Activated T-helper 17 cell treated with anti-CD3 and anti-CD28 coated beads, Interleukin-2, amount 50 U/mL, for 72 hours (primary cell): ENCODE data around the gene IL31. TPM values are rescaled to one million over a fixed set of nuclear protein-coding genes. Genes with fewer than 3 reads are reported as not detected.

ENCODE experiments used
- ATAC-seq: fragments of 150-1000 bp; cut with Tn5 transposase; replicated peaks from 2 replicates; pipeline ENCODE4 v1.10.0; 2021; ENCODE audit warnings: mild to moderate bottlenecking, moderate library complexity
- H3K27ac Mint-ChIP-seq: one replicate; pipeline ENCODE4 v1.8.0; 2022; ENCODE audit warnings: mixed read lengths
- H3K27me3 Mint-ChIP-seq: one replicate; pipeline ENCODE4 v1.8.0; 2022; ENCODE audit warnings: mixed read lengths
- H3K36me3 Mint-ChIP-seq: one replicate; pipeline ENCODE4 v1.8.0; 2022; ENCODE audit warnings: low read depth, mild to moderate bottlenecking, mixed read lengths
- H3K4me1 Mint-ChIP-seq: one replicate; pipeline ENCODE4 v1.8.0; 2022; ENCODE audit warnings: mixed read lengths
- H3K4me3 Mint-ChIP-seq: one replicate; pipeline ENCODE4 v1.8.0; 2022; ENCODE audit warnings: mild to moderate bottlenecking, mixed read lengths
- H3K9me3 Mint-ChIP-seq: one replicate; pipeline ENCODE4 v1.8.0; 2022; ENCODE audit warnings: mixed read lengths
- total RNA-seq, 2 donors: library from RNA; stranded (reverse); gene quantifications; one replicate each; pipeline ENCODE4 v1.2.3, GENCODE V29; 2022

The IL31 gene
- total RNA-seq, 2 donors from 2014 or later = not detected

DNA sequence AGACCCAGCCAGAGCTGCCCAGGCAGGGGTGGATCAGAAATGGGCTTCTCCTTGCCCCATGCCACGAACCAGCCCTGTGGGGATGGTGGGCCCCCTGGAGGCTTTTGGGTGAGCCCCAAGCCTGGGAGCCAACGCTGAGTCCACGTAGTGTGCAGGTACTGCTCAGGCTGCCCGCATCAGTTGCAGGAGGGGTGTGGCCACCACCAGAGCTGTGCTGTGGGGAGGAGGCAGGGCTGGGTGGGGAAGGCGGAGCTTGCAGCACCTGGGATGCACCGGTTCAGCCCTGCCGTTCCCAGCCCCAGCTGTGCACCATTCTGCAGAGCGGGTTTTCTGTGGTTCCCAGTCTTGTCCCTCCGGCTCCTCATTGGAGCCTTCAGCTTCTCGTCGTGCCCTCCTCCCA is 36.3 kb downstream of the IL31 start:
- Mint-ChIP-seq H3K36me3 (peaks cover 47% of the 10 kb centered on the region), H3K9me3 (no peaks in the 10 kb centered on the region), H3K4me3 (no peak overlapping the region), H3K27ac (no peak overlapping the region), H3K27me3 (no peaks in the 10 kb centered on the region), H3K4me1 (no peaks in the 10 kb centered on the region)
- no peak for ATAC-seq

DNA sequence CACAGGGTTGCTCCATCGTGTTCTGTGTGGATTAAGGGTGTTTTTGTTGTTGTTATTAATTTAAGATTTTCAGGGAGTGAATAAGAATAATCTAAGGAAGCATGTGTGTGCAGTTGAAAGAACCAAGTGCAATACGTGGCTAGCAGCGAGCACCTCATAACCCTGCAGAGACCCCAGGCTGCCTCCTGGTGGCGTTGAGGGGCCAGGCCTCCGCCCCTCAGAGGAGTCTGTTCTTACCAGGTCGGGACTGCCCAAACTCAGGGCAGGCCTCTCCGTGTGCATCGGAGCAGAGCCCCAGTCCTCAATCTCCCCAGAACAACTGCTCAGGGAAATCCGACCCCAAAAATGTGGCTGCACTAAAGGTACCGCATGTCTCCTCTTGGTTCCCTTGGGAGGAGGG is 36.8 kb downstream of the IL31 start:
- H3K27me3 Mint-ChIP-seq = no peaks in the 10 kb centered on the region
- no peak for ATAC-seq
- H3K27ac Mint-ChIP-seq = no peak overlapping the region
- H3K9me3 Mint-ChIP-seq = no peaks in the 10 kb centered on the region
- H3K36me3 Mint-ChIP-seq = peaks cover 51% of the 10 kb centered on the region
- H3K4me3 Mint-ChIP-seq = no peak overlapping the region
- no peaks in the 10 kb centered on the region for H3K4me1 Mint-ChIP-seq

DNA sequence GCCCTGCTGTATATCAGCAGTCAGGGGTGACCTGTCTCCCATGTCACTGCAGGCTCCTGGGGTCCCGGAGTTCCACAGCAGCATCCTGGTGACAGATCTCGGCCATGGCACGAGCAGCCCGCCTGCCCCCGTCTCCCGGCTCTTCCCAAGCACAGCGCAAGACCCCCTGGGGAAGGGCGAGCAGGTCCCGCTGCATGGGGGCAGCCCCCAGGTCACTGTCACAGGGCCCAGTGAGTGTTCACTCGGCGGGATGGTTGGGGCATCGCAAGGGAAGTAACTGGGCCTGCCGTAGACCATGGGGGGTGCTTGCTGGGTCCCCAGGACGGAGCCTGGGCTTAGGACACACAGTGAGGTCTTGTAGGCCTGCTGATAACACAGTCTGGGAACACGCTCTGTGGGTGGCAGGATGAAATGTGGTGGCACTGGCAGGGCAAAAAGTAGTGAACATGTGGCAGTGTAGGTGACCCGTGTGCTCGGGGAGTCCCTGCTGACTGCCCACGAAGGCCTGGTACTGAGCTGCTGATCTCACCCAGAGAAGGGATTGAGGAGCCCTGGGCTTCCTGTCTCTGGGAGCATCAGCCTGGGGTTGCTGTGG is 38.5 kb downstream of the IL31 start:
- H3K9me3 Mint-ChIP-seq = no peaks in the 10 kb centered on the region
- H3K4me1 Mint-ChIP-seq = no peaks in the 10 kb centered on the region
- no peak overlapping the region for H3K27ac Mint-ChIP-seq
- peaks cover 56% of the 10 kb centered on the region for H3K36me3 Mint-ChIP-seq
- no peak for ATAC-seq
- no peak overlapping the region for H3K4me3 Mint-ChIP-seq
- H3K27me3 Mint-ChIP-seq = no peaks in the 10 kb centered on the region

DNA sequence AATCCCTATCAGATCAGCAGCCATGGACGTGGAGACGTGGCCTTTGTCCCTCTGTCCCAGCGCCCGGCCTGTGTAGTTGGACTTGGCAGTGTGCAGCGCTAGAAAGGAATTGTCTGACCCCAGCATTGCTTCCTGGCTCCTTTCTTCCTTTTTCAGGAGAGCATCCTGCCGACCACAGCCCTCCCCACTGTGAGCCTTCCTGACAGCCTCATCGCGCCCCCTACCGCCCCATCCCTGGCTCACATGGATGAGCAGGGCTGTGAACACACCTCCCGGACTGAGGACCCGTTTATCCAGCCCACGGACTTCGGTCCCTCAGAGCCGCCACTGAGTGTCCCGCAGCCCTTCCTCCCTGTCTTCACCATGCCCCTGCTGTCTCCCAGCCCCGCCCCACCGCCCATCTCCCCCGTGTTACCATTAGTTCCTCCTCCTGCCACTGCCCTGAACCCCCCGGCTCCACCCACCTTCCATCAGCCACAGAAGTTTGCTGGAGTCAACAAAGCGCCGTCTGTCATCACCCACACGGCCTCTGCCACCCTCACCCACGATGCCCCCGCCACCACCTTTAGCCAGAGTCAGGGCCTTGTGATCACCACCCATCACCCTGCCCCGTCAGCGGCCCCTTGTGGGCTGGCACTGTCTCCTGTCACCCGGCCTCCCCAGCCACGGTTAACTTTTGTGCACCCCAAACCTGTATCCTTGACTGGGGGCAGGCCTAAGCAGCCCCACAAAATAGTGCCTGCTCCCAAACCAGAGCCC is 40.6 kb downstream of the IL31 start:
- Mint-ChIP-seq H3K4me1 (no peaks in the 10 kb centered on the region), H3K4me3 (no peak overlapping the region), H3K9me3 (no peaks in the 10 kb centered on the region), H3K27me3 (no peaks in the 10 kb centered on the region), H3K36me3 (peaks cover 73% of the 10 kb centered on the region), H3K27ac (no peak overlapping the region)
- ATAC-seq = no peak

DNA sequence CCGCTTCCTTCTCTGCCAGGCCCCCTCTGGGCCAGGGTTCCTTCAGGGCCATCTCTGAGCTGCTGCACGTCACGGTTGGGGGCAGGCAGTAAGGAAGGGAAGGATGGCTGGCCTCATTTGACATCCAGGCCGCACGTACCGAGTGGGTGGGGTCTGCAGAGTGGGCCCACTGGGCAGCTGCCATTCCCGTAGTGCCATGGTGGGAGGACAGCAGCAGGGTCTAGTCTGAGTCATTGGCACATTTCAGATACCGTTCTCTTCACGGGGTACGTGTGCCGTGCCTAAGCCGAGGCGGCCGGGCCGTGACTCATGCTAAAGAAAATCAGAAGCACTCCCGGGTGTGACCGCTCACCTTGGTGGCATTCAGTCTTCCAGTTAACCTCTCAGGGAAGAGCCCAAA is 43.9 kb downstream of the IL31 start:
- ATAC-seq = no peak
- no peaks in the 10 kb centered on the region for H3K27me3 Mint-ChIP-seq
- peaks cover 69% of the 10 kb centered on the region for H3K36me3 Mint-ChIP-seq
- no peaks in the 10 kb centered on the region for H3K9me3 Mint-ChIP-seq
- H3K4me3 Mint-ChIP-seq = no peak overlapping the region
- no peak overlapping the region for H3K27ac Mint-ChIP-seq
- no peaks in the 10 kb centered on the region for H3K4me1 Mint-ChIP-seq

DNA sequence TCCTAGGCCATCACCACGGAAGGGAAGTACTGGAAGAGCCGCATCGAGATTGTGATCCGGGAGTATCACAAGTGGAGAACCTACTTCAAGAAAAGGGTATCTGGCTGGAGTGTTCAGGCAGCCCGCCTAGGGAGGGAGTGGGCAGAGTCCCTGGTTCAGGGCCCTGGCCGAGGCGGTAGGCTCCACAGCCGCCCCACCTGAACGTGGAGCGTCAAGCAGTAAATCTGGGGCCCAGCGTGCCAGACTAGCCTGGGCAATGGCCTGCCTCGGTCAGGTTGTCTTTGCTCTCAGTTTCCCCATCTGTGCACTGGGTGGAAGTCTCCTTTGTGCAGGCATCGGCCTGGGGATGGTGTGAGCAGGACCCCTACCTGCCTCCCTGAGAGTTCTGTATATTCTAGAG is 44.9 kb downstream of the IL31 start:
- peaks cover 60% of the 10 kb centered on the region for H3K36me3 Mint-ChIP-seq
- no peak overlapping the region for H3K27ac Mint-ChIP-seq
- ATAC-seq = no peak
- H3K4me1 Mint-ChIP-seq = no peaks in the 10 kb centered on the region
- H3K27me3 Mint-ChIP-seq = no peaks in the 10 kb centered on the region
- H3K9me3 Mint-ChIP-seq = no peaks in the 10 kb centered on the region
- H3K4me3 Mint-ChIP-seq = no peak overlapping the region

DNA sequence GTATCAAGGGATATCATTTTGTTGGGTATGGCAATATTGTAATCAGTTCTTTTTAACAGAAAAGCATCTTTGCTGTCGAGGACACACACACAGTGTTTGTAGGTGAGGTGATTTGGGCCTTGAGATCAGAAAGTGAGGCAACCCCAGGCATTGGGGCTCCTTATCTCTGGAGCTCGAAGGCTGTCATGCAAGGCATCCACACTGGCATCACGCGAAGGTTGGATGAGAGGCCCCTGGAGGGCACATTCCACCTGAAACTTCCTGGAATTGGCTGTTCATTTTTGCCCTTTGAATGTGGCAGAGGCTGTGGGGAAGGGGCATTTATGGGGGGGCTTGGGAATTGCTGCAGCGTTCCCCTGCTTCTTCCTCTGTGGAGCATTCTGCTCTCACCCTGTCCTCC is 45.5 kb downstream of the IL31 start:
- no peak overlapping the region for H3K4me3 Mint-ChIP-seq
- no peak for ATAC-seq
- H3K27me3 Mint-ChIP-seq = no peaks in the 10 kb centered on the region
- peaks cover 53% of the 10 kb centered on the region for H3K36me3 Mint-ChIP-seq
- no peaks in the 10 kb centered on the region for H3K9me3 Mint-ChIP-seq
- H3K27ac Mint-ChIP-seq = no peak overlapping the region
- H3K4me1 Mint-ChIP-seq = peaks cover 3% of the 10 kb centered on the region

DNA sequence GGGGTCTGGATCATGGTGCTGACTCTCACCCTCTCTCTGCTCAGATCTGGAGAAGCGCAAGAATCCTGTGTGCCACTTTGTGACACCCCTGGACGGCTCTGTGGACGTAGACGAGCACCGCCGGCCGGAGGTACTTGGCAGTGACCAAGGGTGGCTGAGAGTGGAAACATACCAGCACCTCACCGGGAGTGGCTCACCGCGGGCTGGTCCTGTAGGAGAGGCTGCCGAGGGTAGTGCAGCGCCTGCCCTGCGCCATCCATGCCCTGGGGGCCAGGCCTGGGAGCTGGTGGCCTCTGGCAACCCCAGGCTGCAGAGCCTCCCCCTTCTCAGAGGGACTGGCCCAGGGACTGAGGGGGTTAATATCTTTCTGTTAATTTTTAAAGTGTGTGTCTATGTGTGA is 46.2 kb downstream of the IL31 start:
- H3K4me1 Mint-ChIP-seq = peaks cover 9% of the 10 kb centered on the region
- H3K9me3 Mint-ChIP-seq = no peaks in the 10 kb centered on the region
- H3K4me3 Mint-ChIP-seq = no peak overlapping the region
- H3K36me3 Mint-ChIP-seq = peaks cover 47% of the 10 kb centered on the region
- no peaks in the 10 kb centered on the region for H3K27me3 Mint-ChIP-seq
- ATAC-seq = no peak
- no peak overlapping the region for H3K27ac Mint-ChIP-seq

DNA sequence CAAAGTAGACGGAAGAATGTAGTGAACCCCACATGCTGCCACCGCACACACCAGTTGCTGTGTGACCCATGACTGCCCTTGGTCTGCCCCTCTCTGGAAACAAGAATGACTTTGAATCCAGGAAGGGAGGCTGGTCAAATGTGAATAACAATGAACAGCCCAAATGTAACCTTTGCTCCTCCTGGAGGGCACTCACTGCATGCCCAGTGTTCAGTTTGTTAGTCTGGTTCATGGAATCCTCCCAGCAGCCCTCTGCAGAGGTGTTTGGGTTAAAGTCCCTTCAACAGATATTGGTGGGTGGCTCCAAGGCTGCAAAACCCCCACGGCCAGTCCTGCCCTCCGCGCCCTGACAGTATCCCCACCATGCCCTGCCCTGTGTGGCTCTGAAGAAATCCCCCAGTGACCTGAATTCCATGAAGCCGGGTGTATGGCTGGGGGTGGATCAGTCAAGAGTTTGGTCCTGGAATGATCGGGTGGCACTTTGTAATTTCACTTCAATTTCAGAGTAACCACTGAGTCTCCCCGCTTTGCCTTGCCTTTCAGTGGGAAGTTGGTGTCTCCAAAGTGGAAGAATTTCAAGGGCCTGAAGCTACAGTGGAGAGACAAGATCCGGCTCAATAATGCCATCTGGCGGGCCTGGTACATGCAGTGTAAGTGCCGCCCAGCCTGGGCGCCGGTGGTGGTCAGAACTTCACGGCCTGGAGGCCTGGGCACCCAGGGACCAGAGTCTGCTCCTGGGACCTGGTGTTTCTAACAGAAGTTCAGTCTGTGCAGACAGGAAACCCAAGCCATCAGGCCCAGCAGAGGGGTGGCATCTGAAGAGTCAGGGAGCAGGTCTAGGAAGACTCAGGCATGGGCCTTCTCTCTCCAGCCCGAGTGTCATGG is 47.1 kb downstream of the IL31 start:
- no peak for ATAC-seq
- Mint-ChIP-seq H3K27ac (no peak overlapping the region), H3K4me1 (peaks cover 9% of the 10 kb centered on the region), H3K9me3 (no peaks in the 10 kb centered on the region), H3K4me3 (no peak overlapping the region), H3K27me3 (no peaks in the 10 kb centered on the region), H3K36me3 (peaks cover 39% of the 10 kb centered on the region)

DNA sequence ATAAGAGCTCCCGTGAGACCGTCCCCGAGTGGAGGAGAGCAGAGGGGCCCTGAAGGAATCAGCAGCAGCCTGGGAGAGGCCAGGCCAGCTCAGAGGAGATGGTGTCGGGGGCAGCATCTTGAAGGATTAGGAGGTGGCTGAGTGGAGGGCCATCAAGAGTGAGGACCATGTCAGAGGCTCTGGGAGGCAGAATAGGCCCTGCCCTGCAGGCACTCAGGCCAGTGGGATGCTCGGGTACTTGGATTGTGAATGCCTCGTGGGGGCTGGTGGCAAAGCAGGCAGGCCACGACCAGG is 47.7 kb downstream of the IL31 start:
- Mint-ChIP-seq H3K27ac (peak overlapping the region; percentile 56), H3K36me3 (peaks cover 32% of the 10 kb centered on the region), H3K27me3 (no peaks in the 10 kb centered on the region), H3K4me3 (no peak overlapping the region), H3K9me3 (no peaks in the 10 kb centered on the region), H3K4me1 (peaks cover 14% of the 10 kb centered on the region)
- ATAC-seq = no peak

DNA sequence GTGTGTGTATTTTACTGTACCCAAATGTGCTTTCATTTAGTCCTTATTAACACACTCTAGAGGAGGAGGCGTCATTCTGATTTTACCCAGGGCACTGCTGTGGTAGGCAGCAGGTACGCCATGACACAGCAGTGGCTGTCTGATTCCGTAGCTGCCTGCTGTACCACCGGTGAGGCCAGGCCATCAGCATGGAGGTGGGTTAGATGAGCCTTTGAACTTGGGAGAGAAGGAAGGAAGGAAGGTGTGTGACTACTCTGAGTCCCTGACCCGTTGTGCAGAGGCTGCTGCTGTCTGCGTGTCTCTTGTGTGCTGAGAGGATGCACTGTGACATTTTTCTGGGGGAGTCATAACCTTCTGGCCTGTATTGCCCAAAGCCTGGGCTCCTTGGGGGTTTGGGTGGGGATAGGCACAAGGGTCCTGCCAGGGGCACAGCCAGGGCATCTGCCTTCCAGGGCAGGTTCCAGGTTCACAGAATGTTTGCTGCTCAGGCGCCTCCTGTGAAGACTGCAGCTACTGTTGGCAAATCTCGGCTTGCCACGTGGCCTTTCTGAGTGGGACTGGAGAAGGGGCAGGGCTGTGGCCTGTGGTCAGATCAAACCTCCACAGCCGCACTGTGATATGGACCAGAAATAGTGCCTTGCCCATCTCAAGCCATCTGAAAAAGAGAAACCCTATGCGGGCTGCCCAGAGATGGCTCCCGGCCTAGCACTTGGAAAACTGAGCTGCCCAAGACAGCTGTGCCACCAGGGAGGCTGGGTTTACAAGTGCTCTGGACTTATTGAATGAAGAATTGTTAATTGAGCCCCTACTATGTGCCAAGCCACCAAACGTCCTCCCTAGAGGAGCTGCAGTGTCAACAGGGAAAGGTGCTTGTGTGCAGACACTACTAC is 48.3 kb downstream of the IL31 start:
- ATAC-seq = no peak
- H3K4me3 Mint-ChIP-seq = no peak overlapping the region
- no peaks in the 10 kb centered on the region for H3K9me3 Mint-ChIP-seq
- H3K27ac Mint-ChIP-seq = peak overlapping the region; percentile 56
- H3K27me3 Mint-ChIP-seq = no peaks in the 10 kb centered on the region
- H3K4me1 Mint-ChIP-seq = peaks cover 14% of the 10 kb centered on the region
- peaks cover 26% of the 10 kb centered on the region for H3K36me3 Mint-ChIP-seq

DNA sequence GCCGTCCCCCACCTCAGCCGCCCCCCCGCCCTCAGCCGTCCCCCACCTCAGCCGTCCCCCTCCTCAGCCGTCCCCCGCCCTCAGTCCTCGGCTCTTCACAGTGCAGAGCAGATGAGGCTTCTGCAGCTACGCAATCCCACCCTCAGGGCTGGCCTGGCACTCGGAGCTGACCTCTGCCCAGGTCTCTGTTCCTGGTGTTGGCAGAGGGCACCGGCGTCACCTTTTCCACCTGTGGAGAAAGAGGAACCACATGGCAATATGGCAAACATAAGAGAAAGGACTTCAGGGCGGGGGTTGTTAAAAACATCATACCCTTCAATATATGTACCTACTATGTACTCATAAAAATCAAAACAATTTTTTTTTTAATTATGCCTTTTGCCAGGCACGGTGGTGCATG is 49.7 kb downstream of the IL31 start:
- Mint-ChIP-seq H3K4me1 (peaks cover 14% of the 10 kb centered on the region), H3K27ac (no peak overlapping the region), H3K9me3 (no peaks in the 10 kb centered on the region), H3K27me3 (no peaks in the 10 kb centered on the region), H3K4me3 (no peak overlapping the region), H3K36me3 (peaks cover 14% of the 10 kb centered on the region)
- no peak for ATAC-seq

DNA sequence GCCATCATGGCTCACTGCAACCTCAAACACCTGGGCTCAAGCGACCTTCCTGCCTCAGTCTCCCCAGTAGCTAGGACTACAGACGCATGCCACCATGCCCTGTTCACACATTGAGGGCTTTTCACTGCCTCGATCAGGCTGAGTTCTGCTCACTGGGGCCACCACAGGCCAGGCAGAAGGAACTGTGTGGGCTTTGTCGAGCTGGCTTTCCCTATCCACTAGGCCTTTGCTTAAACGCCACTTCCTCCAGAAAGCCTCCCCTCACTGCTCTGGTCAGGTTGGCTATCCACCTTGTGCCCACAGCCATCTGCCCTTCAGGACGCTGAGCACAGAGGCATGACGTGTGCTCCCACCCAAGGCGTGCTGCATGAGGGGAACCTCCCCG is 50.3 kb downstream of the IL31 start:
- H3K36me3 Mint-ChIP-seq = peaks cover 9% of the 10 kb centered on the region
- H3K4me3 Mint-ChIP-seq = no peak overlapping the region
- H3K9me3 Mint-ChIP-seq = no peaks in the 10 kb centered on the region
- H3K27me3 Mint-ChIP-seq = no peaks in the 10 kb centered on the region
- peaks cover 14% of the 10 kb centered on the region for H3K4me1 Mint-ChIP-seq
- peak overlapping the region; percentile 68 for H3K27ac Mint-ChIP-seq
- ATAC-seq = no peak

DNA sequence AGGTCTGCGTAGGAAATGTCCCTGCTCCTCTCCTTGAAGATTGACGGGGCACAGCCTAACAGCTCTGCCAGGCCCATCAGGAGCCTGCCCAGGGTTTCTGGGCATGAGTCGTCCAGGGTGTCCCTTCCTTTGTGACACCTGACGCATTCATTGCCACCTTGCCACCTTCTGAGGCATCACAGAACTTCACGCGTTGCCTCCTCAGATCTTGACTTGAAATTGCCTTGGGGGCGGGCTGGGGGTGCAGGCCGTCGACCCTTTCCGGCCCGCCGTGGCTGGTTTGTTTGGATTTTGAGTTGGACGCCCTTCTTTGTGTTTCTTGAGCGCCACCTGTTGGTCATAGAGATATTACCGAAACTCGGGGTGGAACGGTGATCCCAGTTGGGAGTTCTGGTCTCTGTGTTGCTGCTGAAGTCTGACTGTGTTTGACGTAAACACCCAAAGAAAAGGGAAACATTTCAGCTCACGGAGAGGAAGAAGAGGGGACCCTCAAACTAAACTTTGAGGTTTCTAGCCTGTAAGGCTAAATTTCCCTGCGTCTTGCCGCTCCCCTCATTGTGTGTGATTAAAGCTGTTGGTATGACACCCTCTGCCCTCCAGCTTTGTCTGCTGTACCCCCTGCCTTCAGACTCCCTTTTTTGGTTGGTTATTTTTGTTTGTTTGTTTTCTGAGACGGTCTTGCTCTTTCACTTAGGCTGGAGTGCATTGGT is 50.8 kb downstream of the IL31 start:
- peak; percentile 72 for ATAC-seq
- peak overlapping the region; percentile 68 for H3K27ac Mint-ChIP-seq
- H3K4me3 Mint-ChIP-seq = peak overlapping the region; percentile 13
- peaks cover 14% of the 10 kb centered on the region for H3K4me1 Mint-ChIP-seq
- H3K36me3 Mint-ChIP-seq = peaks cover 5% of the 10 kb centered on the region
- H3K27me3 Mint-ChIP-seq = no peaks in the 10 kb centered on the region
- H3K9me3 Mint-ChIP-seq = no peaks in the 10 kb centered on the region
